Right lobe of liver (tissue), 4 donors: Measurements from ENCODE around the gene MYPN.
A peak's percentile ranks its signal among the peaks of the same experiment; 100 is the strongest.

Experiments
- CTCF ChIP-seq, 4 donors: fragments of 200-600 bp in 3 of 4; fragments of 450-650 bp in 1 of 4; IDR thresholded peaks; one replicate each; pipeline versions ENCODE4 v1.5.1 to v1.8.0; 2016 to 2022; ENCODE audit warnings: antibody characterized with exemption in 4 of 4, mild to moderate bottlenecking in 2 of 4
- POLR2A ChIP-seq: fragments of 450-650 bp; IDR thresholded peaks from one replicate; pipeline ENCODE4 v1.6.1; 2017; ENCODE audit warnings: antibody characterized with exemption, mild to moderate bottlenecking
- donor health status: DM: no; HTN: no; CAD: no.
- donor health status: DM: no; HTN: no; CAD: no.
- donor health status: DM: no; HTN: yes; CAD: no.

GRCh38 chr10:68163735-68164134 lies 54.4 kb downstream of the MYPN start:
- TF ChIP-seq POLR2A (peak; percentile 42), CTCF (IDR thresholded peaks at IDR 0.05) (no peak)
